DOHH2 (cell line): ENCODE measurements around the gene GALR1.

Experiments
- CTCF ChIP-seq: fragments of 200-600 bp; sonication (generic); IDR thresholded peaks from one replicate; pipeline ENCODE4 v1.5.1; 2014; ENCODE audit warnings: antibody characterized with exemption, mild to moderate bottlenecking, low read depth, low read length; ENCODE audit not compliant: poor library complexity, severe bottlenecking
- EZH2phosphoT487 ChIP-seq: fragments of 200-600 bp; sonication (generic); IDR thresholded peaks from 2 replicates; pipeline ENCODE4 v1.6.1; 2017; ENCODE audit warnings: borderline replicate concordance, mild to moderate bottlenecking, antibody characterized with exemption, low read length, moderate library complexity, mixed read lengths

GRCh38 chr18:77321823-77322805, 72.5 kb downstream of the GALR1 start:
- no peak for TF ChIP-seq CTCF
- no peak for TF ChIP-seq EZH2phosphoT487
